HepG2 (cell line): ENCODE data around the gene PLK2. TPM values are rescaled to one million over a fixed set of nuclear protein-coding genes. Genes with fewer than 3 reads are reported as not detected.

Experiments used
- AFF4 ChIP-seq: sonication (generic); formaldehyde crosslinking; IDR thresholded peaks from 2 replicates; pipeline ENCODE4 v1.4.0; 2020; ENCODE audit warnings: missing genetic modification reagents
- GATAD2A ChIP-seq: IDR thresholded peaks from 2 replicates; pipeline ENCODE4 v1.6.1; 2016
- NR2C2 ChIP-seq: sonication (generic); formaldehyde crosslinking; IDR thresholded peaks from 2 replicates; pipeline ENCODE4 v1.4.0; 2020; ENCODE audit warnings: missing genetic modification reagents, mild to moderate bottlenecking, moderate library complexity, borderline replicate concordance
- PATZ1 ChIP-seq: sonication (generic); formaldehyde crosslinking; IDR thresholded peaks from 2 replicates; pipeline ENCODE4 v1.4.0; 2020; ENCODE audit warnings: missing genetic modification reagents
- PHF8 ChIP-seq: sonication (generic); formaldehyde crosslinking; IDR thresholded peaks from 2 replicates; pipeline ENCODE4 v1.5.0; 2020; ENCODE audit warnings: missing genetic modification reagents
- POGK ChIP-seq: sonication (generic); formaldehyde crosslinking; conservative IDR thresholded peaks from 2 replicates; pipeline ENCODE4 v1.8.0; 2022; ENCODE audit warnings: mild to moderate bottlenecking, moderate library complexity, missing genetic modification reagents
- POLR2AphosphoS5 ChIP-seq: IDR thresholded peaks from 2 replicates; pipeline ENCODE4 v1.6.1; 2012; ENCODE audit warnings: low read depth, low read length
- ZFP62 ChIP-seq: sonication (generic); formaldehyde crosslinking; IDR thresholded peaks from 2 replicates; pipeline ENCODE4 v1.4.0; 2020; ENCODE audit warnings: missing genetic modification reagents
- ZNF232 ChIP-seq: sonication (generic); formaldehyde crosslinking; IDR thresholded peaks from 2 replicates; pipeline ENCODE4 v1.4.0; 2020; ENCODE audit warnings: missing genetic modification reagents, borderline replicate concordance
- ZNF383 ChIP-seq: sonication (generic); formaldehyde crosslinking; IDR thresholded peaks from 2 replicates; pipeline ENCODE4 v1.4.0; 2020; ENCODE audit warnings: missing genetic modification reagents, mild to moderate bottlenecking, borderline replicate concordance
- ZNF614 ChIP-seq: IDR thresholded peaks from 2 replicates; pipeline ENCODE4 v1.6.1; 2018; ENCODE audit warnings: missing biosample characterization, missing genetic modification reagents, inconsistent platforms, borderline replicate concordance
- ZNF687 ChIP-seq: sonication (generic); formaldehyde crosslinking; IDR thresholded peaks from 2 replicates; pipeline ENCODE4 v1.5.1; 2020; ENCODE audit warnings: mild to moderate bottlenecking, missing genetic modification reagents, moderate library complexity
- polyA plus RNA-seq, 8 experiments: library from polyadenylated mRNA; depleted of rRNA in 3 of 8; stranded (reverse) in 7 of 8; unstranded in 1 of 8; fragments of >200 nt; fragmentation: Illumina TruSeq in 4 of 8; extraction: Trizol in 4 of 8; gene quantifications; 2 replicates each; pipeline versions ENCODE4 v1.2.1 to v1.2.3, GENCODE V29; 2011 to 2016; ENCODE audit warnings: low read depth in 4 of 8, missing spikeins in 1 of 8, mixed read lengths in 1 of 8; ENCODE audit not compliant: insufficient read depth in 1 of 8
- total RNA-seq, 5 experiments: library from RNA; depleted of rRNA; stranded (reverse); fragments of >200 nt; fragmentation: Illumina TruSeq; extraction: Trizol; gene quantifications; 2 replicates each; pipeline ENCODE4 v1.2.3, GENCODE V29; 2016; ENCODE audit warnings: low read depth in 1 of 5

PLK2 gene
- total and polyA plus RNA-seq, 2 of the 13 experiments (the other 11 are each of a cell fraction or from before 2014, with no cell fraction given), result 9.6 to 29.6 TPM

- no peak; the same call in none of the 2 replicates for TF ChIP-seq PHF8 (CRISPR knock-in tag)
- peak; percentile 66; the same call in 1 of the 2 replicates for TF ChIP-seq GATAD2A (CRISPR knock-in tag)
- no peak for TF ChIP-seq AFF4 (CRISPR knock-in tag)
- TF ChIP-seq NR2C2, result no peak
- no peak for TF ChIP-seq ZNF614 (CRISPR knock-in tag)
- TF ChIP-seq POLR2AphosphoS5, result no peak
- TF ChIP-seq PATZ1 (CRISPR knock-in tag), result no peak
- no peak for TF ChIP-seq ZFP62 (CRISPR knock-in tag)
- no peak for TF ChIP-seq ZNF232
- peak; percentile 84 for TF ChIP-seq ZNF687 (CRISPR knock-in tag)
- no peak for TF ChIP-seq ZNF383 (CRISPR knock-in tag)
- no peak for TF ChIP-seq POGK
These were observed 923 bp upstream of the PLK2 start (continued) for GRCh38 chr5:58460732-58461286.
